ENCODE results near the gene PLPPR3.

GRCh38 chr19:797528-798414 lies 24.0 kb downstream of the PLPPR3 start:
- TF ChIP-seq GATA3 (IDR thresholded peaks at IDR 0.05; ENCODE audit: low read depth, low read length) (no peak), GATA2 (IDR thresholded peaks at IDR 0.05; ENCODE audit: low read depth, low read length) (no peak)

Data from SH-SY5Y (cell line).